K562 (cell line): ENCODE data around the gene FN3K. TPM values are rescaled to one million over a fixed set of nuclear protein-coding genes. Genes with fewer than 3 reads are reported as not detected.

Experiments used
- ATAC-seq: fragments of 200-7000 bp; cut with Tn5 transposase; 3 replicates; pipeline ENCODE4 v1.9.1; 2020; ENCODE audit warnings: moderate library complexity
- BruUV-seq: library from RNA; stranded (reverse); fragments of 400-500 nt; replicated peaks from 2 replicates; lab custom pipeline; 2021; lab: Mats Ljungman, UMichigan
- CTCF ChIA-PET: fragments of 300-600 bp; formaldehyde crosslinking; extraction: SDS; loops from one replicate; lab custom pipeline; 2021; ENCODE audit warnings: low intra/inter-chr PET ratio; lab: Yijun Ruan, JAX
- POLR2A ChIA-PET: fragments of 300-600, 350-650 bp; sonication (Branson Sonifier 250); formaldehyde crosslinking; extraction: SDS; loops from one replicate; lab custom pipeline; 2021; ENCODE audit warnings: antibody characterized with exemption, inconsistent platforms; lab: Yijun Ruan, JAX
- DNase-seq, 4 experiments: peaks; one replicate each; pipeline versions ENCODE4 v3.0.0 to v3.0.0-alpha.2; 2011 to 2018; ENCODE audit warnings: low spot score in 3 of 4, mixed read lengths in 3 of 4; ENCODE audit errors: extremely low read depth in 1 of 4
- FAIRE-seq: peaks from 2 replicates; lab custom pipeline; 2011; peaks lifted over from hg19 to GRCh38; lab: Jason Lieb, UNC
- H2AFZ ChIP-seq: 2 replicates; pipeline ENCODE4 v1.6.0; 2011; ENCODE audit warnings: low read depth, low read length, control low read depth, inconsistent platforms
- H3K27ac ChIP-seq: fragments of 200-600 bp; 3 replicates; pipeline ENCODE4 v1.8.0; 2011; ENCODE audit warnings: low read depth, mild to moderate bottlenecking, control low read depth, inconsistent platforms, low read length, moderate library complexity, mixed read lengths; ENCODE audit errors: extremely low read depth
- H3K27me3 ChIP-seq, 2 experiments: fragments of 300-600 bp in 1 of 2; 2 replicates in 1 of 2; 3 replicates in 1 of 2; pipeline versions ENCODE4 v1.6.0 to v1.8.0; 2011; ENCODE audit warnings: inconsistent platforms in 2 of 2, low read length in 2 of 2, mild to moderate bottlenecking in 1 of 2, mixed read lengths in 1 of 2, moderate library complexity in 1 of 2; ENCODE audit not compliant: control insufficient read depth in 2 of 2, insufficient read depth in 2 of 2
- H3K36me3 ChIP-seq: fragments of 300-600 bp; 3 replicates; pipeline ENCODE4 v1.8.0; 2011; ENCODE audit warnings: mild to moderate bottlenecking, low read length, inconsistent platforms; ENCODE audit not compliant: control insufficient read depth, insufficient read depth
- H3K4me1 ChIP-seq, 2 experiments: fragments of 200-600 bp in 1 of 2; replicated peaks in 1 of 2; 2 replicates in 1 of 2; 3 replicates in 1 of 2; pipeline versions ENCODE4 v1.5.1 to v1.8.0; 2011; ENCODE audit warnings: inconsistent platforms in 2 of 2, low read length in 2 of 2, mild to moderate bottlenecking in 1 of 2, mixed read lengths in 1 of 2, moderate library complexity in 1 of 2; ENCODE audit not compliant: control insufficient read depth in 2 of 2, insufficient read depth in 2 of 2
- H3K4me2 ChIP-seq: 2 replicates; pipeline ENCODE4 v1.6.1; 2011; ENCODE audit warnings: low read length, control low read depth, inconsistent platforms, mixed read lengths; ENCODE audit not compliant: insufficient read depth
- H3K4me3 ChIP-seq: fragments of 200-600 bp; sonication (generic), shearing (Covaris generic); 2 replicates; pipeline ENCODE4 v1.5.1; 2016; ENCODE audit warnings: control low read depth, inconsistent platforms
- H3K79me2 ChIP-seq: fragments of 200-600 bp; 3 replicates; pipeline ENCODE4 v1.8.0; 2011; ENCODE audit warnings: low read length, inconsistent platforms; ENCODE audit not compliant: control insufficient read depth, insufficient read depth
- H3K9ac ChIP-seq, 2 experiments: 2 replicates each; pipeline versions ENCODE4 v1.6.0 to v1.6.1; 2011; ENCODE audit warnings: low read depth in 2 of 2, low read length in 2 of 2, control low read depth in 1 of 2, inconsistent platforms in 1 of 2, mild to moderate bottlenecking in 1 of 2, mixed read lengths in 1 of 2; ENCODE audit not compliant: insufficient read depth in 1 of 2
- H3K9me1 ChIP-seq: one replicate; pipeline ENCODE4 v1.6.0; 2011; ENCODE audit warnings: inconsistent platforms, mild to moderate bottlenecking, low read length, moderate library complexity; ENCODE audit not compliant: control insufficient read depth, insufficient read depth
- H3K9me3 ChIP-seq: replicated peaks from 2 replicates; pipeline ENCODE4 v1.5.1; 2011; ENCODE audit warnings: low read depth, low read length, inconsistent platforms; ENCODE audit not compliant: control insufficient read depth, insufficient read depth
- H4K20me1 ChIP-seq: replicated peaks from 2 replicates; pipeline ENCODE4 v1.6.1; 2011; ENCODE audit warnings: low read length, inconsistent platforms, mixed read lengths; ENCODE audit not compliant: control insufficient read depth, insufficient read depth
- EP400 ChIP-seq: fragments of 450-650 bp; IDR thresholded peaks from 2 replicates; pipeline ENCODE4 v1.6.1; 2017; ENCODE audit warnings: antibody characterized with exemption, mild to moderate bottlenecking, moderate library complexity
- FOXM1 ChIP-seq, 2 experiments: fragments of 450-650 bp in 1 of 2; sonication (generic) in 1 of 2; formaldehyde crosslinking in 1 of 2; IDR thresholded peaks; 2 replicates each; pipeline versions ENCODE4 v1.6.1 to v1.9.0; 2017 to 2022; ENCODE audit warnings: low read depth in 2 of 2, mild to moderate bottlenecking in 2 of 2, missing genetic modification reagents in 1 of 2, moderate library complexity in 1 of 2
- GABPA ChIP-seq: fragments of 200-800 bp; sonication (Bioruptor generic); conservative IDR thresholded peaks from 2 replicates; pipeline ENCODE4 v1.6.1; 2016; ENCODE audit warnings: low read depth, missing genetic modification characterization, missing compliant biosample characterization
- GTF3C2 ChIP-seq: IDR thresholded peaks from 3 replicates; pipeline ENCODE4 v1.6.1; 2011; ENCODE audit warnings: borderline replicate concordance, mild to moderate bottlenecking, moderate library complexity; ENCODE audit not compliant: insufficient read length; ENCODE audit errors: extremely low read depth
- NCOR1 ChIP-seq: fragments of 450-650 bp; IDR thresholded peaks from 2 replicates; pipeline ENCODE4 v1.6.1; 2016; ENCODE audit warnings: mild to moderate bottlenecking, moderate library complexity
- RBM25 ChIP-seq: fragments of 200-400 bp; formaldehyde crosslinking; IDR thresholded peaks from 2 replicates; pipeline ENCODE4 v1.6.1; 2018; ENCODE audit warnings: low read length, low read depth, moderate library complexity; ENCODE audit not compliant: severe bottlenecking
- SAFB ChIP-seq: fragments of 200-400 bp; formaldehyde crosslinking; IDR thresholded peaks from 2 replicates; pipeline ENCODE4 v1.6.1; 2017; ENCODE audit warnings: low read depth, low read length, borderline replicate concordance
- SRSF3 ChIP-seq: fragments of 200-400 bp; formaldehyde crosslinking; IDR thresholded peaks from 2 replicates; pipeline ENCODE4 v1.6.1; 2016; ENCODE audit warnings: mild to moderate bottlenecking, low read length, moderate library complexity; ENCODE audit not compliant: insufficient read depth
- ZNF408 ChIP-seq: fragments of 250-450 bp; sonication (Bioruptor Pico); IDR thresholded peaks from 2 replicates; pipeline ENCODE4 v1.4.0; 2020; ENCODE audit warnings: low read depth, mild to moderate bottlenecking, moderate library complexity
- ZNF431 ChIP-seq: sonication (generic); formaldehyde crosslinking; IDR thresholded peaks from 2 replicates; pipeline ENCODE4 v1.8.0; 2022; ENCODE audit warnings: mild to moderate bottlenecking, missing genetic modification reagents
- ZNF57 ChIP-seq: fragments of 450-650 bp; formaldehyde crosslinking; IDR thresholded peaks from 2 replicates; pipeline ENCODE4 v1.4.0; 2020; ENCODE audit warnings: mild to moderate bottlenecking, moderate library complexity
- ZNF586 ChIP-seq: fragments of 450-650 bp; formaldehyde crosslinking; conservative IDR thresholded peaks from 2 replicates; pipeline ENCODE4 v1.4.0; 2020; ENCODE audit warnings: mild to moderate bottlenecking, moderate library complexity
- WGBS: fragments of 100-300 bp; shearing (Covaris generic); methylation state at CpG from one replicate; pipeline ENCODE4 v1.1.6; 2016; ENCODE audit warnings: low coverage, mixed read lengths; ENCODE audit not compliant: insufficient coverage; ENCODE audit errors: missing lambda C conversion rate; 5-methylcytosine and 5-hydroxymethylcytosine counted together
- in situ Hi-C: fragments of 300-500 bp; cut with MboI; formaldehyde crosslinking; loops from 4 replicates; pipeline ENCODE4 v1.15.0; 2018; ENCODE audit warnings: inconsistent platforms, mixed read lengths
- intact Hi-C: fragments of 100-400 bp; cut with micrococcal nuclease; formaldehyde crosslinking; loops from 2 replicates; pipeline ENCODE4 v1.14.2; 2022
- polyA plus RNA-seq, 8 experiments: library from polyadenylated mRNA; depleted of rRNA in 4 of 8; stranded (reverse) in 5 of 8; unstranded in 3 of 8; fragments of >200 nt; fragmentation: Nextera tagmentation in 2 of 8; fragmentation: Illumina TruSeq in 1 of 8; extraction: Ambion mirVana in 2 of 8; extraction: Trizol in 1 of 8; gene quantifications; 2 replicates each; pipeline versions ENCODE4 v1.2.1 to v1.2.3, GENCODE V29; 2011 to 2014; ENCODE audit warnings: inconsistent platforms in 1 of 8, missing spikeins in 1 of 8
- total RNA-seq, 7 experiments: library from RNA; depleted of rRNA in 6 of 7; stranded (reverse); fragments of >200 nt in 6 of 7; fragmentation: Illumina TruSeq in 2 of 7; extraction: Trizol in 2 of 7; gene quantifications; 2 replicates each; pipeline versions ENCODE4 v1.2.1 to v1.2.3, GENCODE V29; 2011 to 2021; ENCODE audit warnings: low replicate concordance in 1 of 7

The FN3K gene
- total and polyA plus RNA-seq, 9 of the 15 experiments (the other 6 are each of a cell fraction or from before 2014, with no cell fraction given): 0.08 to 22.7 (median 3.8) TPM

GRCh38 chr17:82783498-82783897 lies 48.1 kb downstream of the FN3K start:
- in situ Hi-C loops: loop anchor here (5.0 kb wide), 1 partner anchor 431 kb away; no protein-coding TSS in a partner anchor
- no peaks in the 10 kb centered on the region for H3K9me1 ChIP-seq
- no TSS peak for BruUV-seq
- no peak overlapping the region for H2AFZ ChIP-seq
- DNase-seq (no peak), ATAC-seq (no peak), FAIRE-seq (no peak)
- no peak overlapping the region for H3K27ac ChIP-seq
- CTCF ChIA-PET: interaction anchor here (0.6 kb wide), 1 partner anchor 422 kb away, joined by 3 read pairs; no protein-coding TSS in a partner anchor
- 96% methylated on average over 18 of the region's 18 CpGs for WGBS
- H3K79me2 ChIP-seq: peaks cover 2% of the 10 kb centered on the region; the same call in 1 of the 3 replicates
- no peaks in the 10 kb centered on the region for H3K9me3 ChIP-seq
- no peaks in the 10 kb centered on the region for H3K27me3 ChIP-seq
- no peaks in the 10 kb centered on the region for H4K20me1 ChIP-seq
- peaks cover 0 to 11% of the 10 kb centered on the region in 2 experiments; a peak in 2 of 5 replicates for H3K4me1 ChIP-seq
- peaks cover 47% of the 10 kb centered on the region; the same call in 2 of the 3 replicates for H3K36me3 ChIP-seq
- no peak overlapping the region for H3K4me3 ChIP-seq
- intact Hi-C loops: loop anchor here (5.0 kb wide), 1 partner anchor 134 kb away; no protein-coding TSS in a partner anchor
- no peak overlapping the region for H3K9ac ChIP-seq
- H3K4me2 ChIP-seq: no peak overlapping the region
- TF ChIP-seq ZNF431 (CRISPR knock-in tag) (no peak), GABPA (tag) (no peak), SRSF3 (no peak), NCOR1 (no peak), GTF3C2 (no peak), ZNF57 (CRISPR knock-in tag) (no peak), FOXM1 (IDR thresholded peaks at IDR 0.05; ENCODE audit: low read depth) (no peak), FOXM1 (CRISPR knock-in tag; IDR thresholded peaks at IDR 0.05; ENCODE audit: low read depth) (no peak), ZNF586 (no peak), ZNF408 (CRISPR knock-in tag) (no peak), RBM25 (no peak), EP400 (no peak), SAFB (no peak)
- TF ChIP-seq, all 486 proteins: peak for 0
- POLR2A ChIA-PET: no interaction called here
